ENCODE measurements around the gene TAC4.

The TAC4 gene

GRCh38 chr17:49890852-49891251 is 43.0 kb upstream of the TAC4 start:
- no peak overlapping the region for H3K27ac ChIP-seq
- TF ChIP-seq CTCF (IDR thresholded peaks at IDR 0.05) (no peak), ZFX (IDR thresholded peaks at IDR 0.05; ENCODE audit: borderline replicate concordance) (no peak)

- TF ChIP-seq CTCF (IDR thresholded peaks at IDR 0.05) (no peak), ZFX (IDR thresholded peaks at IDR 0.05; ENCODE audit: borderline replicate concordance) (no peak)
- no peak overlapping the region for H3K27ac ChIP-seq
These were observed 42.4 kb upstream of the TAC4 start for GRCh38 chr17:49890077-49890821.

GRCh38 chr17:49889500-49889899 is 41.6 kb upstream of the TAC4 start:
- H3K27ac ChIP-seq, result no peak overlapping the region
- no peak for TF ChIP-seq ZFX (IDR thresholded peaks at IDR 0.05; ENCODE audit: borderline replicate concordance)
- no peak for TF ChIP-seq CTCF (IDR thresholded peaks at IDR 0.05)

- no peak overlapping the region for H3K27ac ChIP-seq
- TF ChIP-seq ZFX (IDR thresholded peaks at IDR 0.05; ENCODE audit: borderline replicate concordance), result no peak
- TF ChIP-seq CTCF (IDR thresholded peaks at IDR 0.05), result no peak
These were observed 40.0 kb upstream of the TAC4 start for GRCh38 chr17:49887744-49888360.

DNA sequence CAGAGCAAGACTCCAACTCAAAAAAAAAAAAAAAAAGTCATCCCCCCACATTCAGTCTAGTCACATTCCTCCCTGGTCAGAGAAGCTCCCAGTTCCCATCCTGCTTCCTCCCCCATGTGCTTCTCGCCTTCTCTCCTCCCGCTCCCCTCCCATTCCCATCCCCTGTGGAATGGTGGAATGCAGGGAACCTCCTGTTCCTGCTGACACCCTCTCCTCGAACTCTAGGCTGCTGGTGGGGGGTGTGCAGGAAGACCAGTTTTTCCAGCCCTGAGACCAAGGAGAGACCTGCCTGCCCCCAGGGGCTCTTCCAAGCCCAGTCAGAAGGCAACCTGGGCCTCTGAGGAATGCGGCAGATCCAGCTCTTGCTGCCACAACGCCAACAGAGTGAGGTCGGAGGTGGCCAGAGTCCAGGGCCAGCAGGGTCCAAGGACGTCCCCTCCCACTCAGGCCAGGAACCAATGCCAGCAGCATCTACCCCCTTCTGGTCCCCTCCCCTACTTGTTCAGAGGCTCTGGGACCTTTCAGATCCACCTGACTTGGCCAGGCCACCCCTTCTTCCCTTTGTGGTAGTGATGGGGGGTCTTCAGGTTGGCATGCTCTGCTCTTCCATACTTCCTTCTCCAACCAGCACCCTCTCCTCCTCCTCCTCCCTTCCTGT is 39.3 kb upstream of the TAC4 start:
- TF ChIP-seq CTCF (IDR thresholded peaks at IDR 0.05), result no peak
- no peak for TF ChIP-seq ZFX (IDR thresholded peaks at IDR 0.05; ENCODE audit: borderline replicate concordance)
- H3K27ac ChIP-seq, result no peak overlapping the region

DNA sequence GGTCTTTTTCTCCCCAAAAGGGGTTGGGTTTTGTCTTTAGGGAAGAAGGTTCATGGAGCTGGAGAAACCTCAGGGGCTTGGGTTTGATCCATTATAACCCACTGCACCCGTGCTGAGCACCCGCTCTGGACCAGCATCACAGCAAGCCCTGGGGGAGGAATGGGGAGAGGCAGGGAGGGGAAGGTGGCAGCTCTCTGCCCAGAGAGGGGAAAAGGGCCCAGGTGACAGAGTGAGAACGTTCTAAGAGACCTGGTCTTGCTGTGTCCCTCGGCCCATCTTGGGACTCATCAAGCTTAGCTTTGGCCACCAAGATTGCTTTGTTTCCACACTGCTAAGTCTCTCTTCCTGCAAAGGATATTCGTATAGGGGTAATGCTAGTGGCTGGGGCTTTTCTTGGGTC is 38.2 kb upstream of the TAC4 start:
- TF ChIP-seq CTCF (IDR thresholded peaks at IDR 0.05) (no peak), ZFX (IDR thresholded peaks at IDR 0.05; ENCODE audit: borderline replicate concordance) (no peak)
- no peak overlapping the region for H3K27ac ChIP-seq

DNA sequence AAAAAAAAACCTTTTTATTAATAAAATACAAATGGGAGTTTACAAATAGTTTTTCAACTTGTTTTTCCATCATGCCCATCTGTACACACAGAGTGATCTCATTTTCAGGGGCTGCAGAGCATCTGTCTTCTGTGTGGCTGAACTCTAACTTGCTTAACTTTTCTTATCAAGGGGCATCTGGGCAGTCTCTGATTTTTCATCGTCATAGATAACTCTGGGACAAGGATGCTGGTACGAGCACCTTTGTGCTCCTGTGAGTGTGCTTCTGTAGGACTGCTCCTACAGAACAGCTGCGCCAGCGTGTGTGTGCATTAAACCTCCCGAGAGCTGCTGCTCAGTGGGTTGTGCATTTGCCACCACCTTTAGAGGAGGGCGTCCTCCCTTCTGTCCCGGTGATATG is 34.6 kb upstream of the TAC4 start:
- TF ChIP-seq ZFX (IDR thresholded peaks at IDR 0.05; ENCODE audit: borderline replicate concordance) (no peak), CTCF (IDR thresholded peaks at IDR 0.05) (no peak)
- no peak overlapping the region for H3K27ac ChIP-seq
